ENCODE results near the gene ELOVL1.

Gene ELOVL1

DNA sequence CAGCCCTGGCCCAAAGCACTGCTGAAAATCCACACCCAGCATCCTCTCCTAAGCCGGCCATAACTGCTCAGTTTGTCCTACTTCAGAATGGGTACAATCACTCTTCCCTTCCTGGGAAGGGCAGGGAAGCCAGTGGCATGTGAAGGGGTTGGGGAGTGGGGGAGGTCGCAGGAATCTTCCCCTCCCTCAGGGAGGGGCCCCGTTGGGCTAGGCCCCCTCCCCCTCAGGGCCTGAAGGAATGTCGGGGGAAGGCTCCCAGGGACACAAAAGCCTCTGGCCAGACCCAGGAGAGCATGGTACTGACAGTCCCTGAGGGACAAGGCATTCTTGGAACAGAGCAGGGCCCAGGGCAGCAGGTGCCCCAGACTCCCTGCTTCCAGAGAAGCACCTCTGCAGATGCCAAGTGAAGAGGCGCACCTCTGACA, 1.2 kb downstream of the ELOVL1 start:
- H3K4me3 ChIP-seq (ENCODE audit: low read length in 2 of 2) = peak overlapping the region; percentile 78 to 83
- H3K27ac ChIP-seq (ENCODE audit: low read length) = peak overlapping the region; percentile 70
- H3K27me3 ChIP-seq (ENCODE audit: control insufficient read depth in 1 of 2, insufficient read depth in 2 of 2, low read length in 2 of 2) = no peaks in the 10 kb centered on the region
- peaks cover 23% of the 10 kb centered on the region for H3K4me1 ChIP-seq (ENCODE audit: control insufficient read depth, insufficient read depth, low read length)
- no peaks in the 10 kb centered on the region for H3K9me3 ChIP-seq (ENCODE audit: control insufficient read depth in 2 of 2, low read length in 2 of 2)
- H3K9ac ChIP-seq (ENCODE audit: low read length in 2 of 2) = peak overlapping the region; percentile 76 to 83
- peaks cover 23 to 30% of the 10 kb centered on the region in 2 donors for H3K36me3 ChIP-seq (ENCODE audit: control insufficient read depth in 2 of 2, insufficient read depth in 2 of 2, low read length in 2 of 2)

DNA sequence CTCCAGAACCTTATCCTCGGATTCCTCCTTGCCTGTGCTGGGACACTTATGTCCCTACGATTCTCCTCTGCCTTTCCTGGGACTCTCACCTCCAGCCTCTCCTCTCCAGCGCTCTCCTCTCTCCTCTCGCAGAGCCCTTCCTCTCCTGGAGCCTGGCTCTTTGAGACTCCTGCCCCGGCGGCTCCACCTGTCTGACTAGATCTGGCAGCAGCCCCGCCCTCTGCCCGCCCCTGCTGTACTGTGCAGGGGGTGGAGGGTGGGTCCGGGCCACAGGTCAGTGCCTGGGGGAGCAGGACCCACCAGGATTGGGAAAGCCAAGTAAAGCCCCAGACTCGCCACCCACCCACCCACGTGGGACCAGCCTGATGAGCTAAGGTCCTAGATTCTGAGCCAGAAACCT, 1.6 kb downstream of the ELOVL1 start:
- peak overlapping the region; percentile 70 for H3K27ac ChIP-seq (ENCODE audit: low read length)
- H3K4me1 ChIP-seq (ENCODE audit: control insufficient read depth, insufficient read depth, low read length) = peaks cover 23% of the 10 kb centered on the region
- H3K36me3 ChIP-seq (ENCODE audit: control insufficient read depth in 2 of 2, insufficient read depth in 2 of 2, low read length in 2 of 2) = peaks cover 21 to 33% of the 10 kb centered on the region in 2 donors
- H3K9ac ChIP-seq (ENCODE audit: low read length in 2 of 2) = peak overlapping the region in 1 of 2 donors; percentile 36
- H3K9me3 ChIP-seq (ENCODE audit: control insufficient read depth in 2 of 2, low read length in 2 of 2) = no peaks in the 10 kb centered on the region
- H3K4me3 ChIP-seq (ENCODE audit: low read length in 2 of 2) = peak overlapping the region in 1 of 2 donors; percentile 83
- no peaks in the 10 kb centered on the region for H3K27me3 ChIP-seq (ENCODE audit: control insufficient read depth in 1 of 2, insufficient read depth in 2 of 2, low read length in 2 of 2)

DNA sequence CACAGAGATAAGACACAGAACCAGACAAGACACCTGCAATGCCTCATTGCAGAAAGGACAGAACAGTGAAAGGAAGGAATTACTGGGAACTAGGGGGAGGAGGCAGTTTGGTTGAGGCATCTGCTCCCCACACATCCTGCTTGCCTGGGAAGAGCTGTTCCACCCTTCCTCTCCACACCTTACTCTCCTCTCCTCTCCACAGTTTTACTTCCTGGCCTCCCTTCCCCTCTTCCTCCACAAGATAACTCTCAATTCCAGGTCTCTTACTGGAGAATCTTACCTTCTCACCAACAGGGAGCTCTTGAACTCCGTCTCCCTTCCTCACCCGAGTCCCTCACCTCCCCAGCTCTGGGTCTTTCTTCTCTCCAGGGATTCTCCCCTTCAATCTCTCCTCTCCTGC, 2.1 kb downstream of the ELOVL1 start:
- H3K36me3 ChIP-seq (ENCODE audit: control insufficient read depth in 2 of 2, insufficient read depth in 2 of 2, low read length in 2 of 2) = peaks cover 22 to 36% of the 10 kb centered on the region in 2 donors

DNA sequence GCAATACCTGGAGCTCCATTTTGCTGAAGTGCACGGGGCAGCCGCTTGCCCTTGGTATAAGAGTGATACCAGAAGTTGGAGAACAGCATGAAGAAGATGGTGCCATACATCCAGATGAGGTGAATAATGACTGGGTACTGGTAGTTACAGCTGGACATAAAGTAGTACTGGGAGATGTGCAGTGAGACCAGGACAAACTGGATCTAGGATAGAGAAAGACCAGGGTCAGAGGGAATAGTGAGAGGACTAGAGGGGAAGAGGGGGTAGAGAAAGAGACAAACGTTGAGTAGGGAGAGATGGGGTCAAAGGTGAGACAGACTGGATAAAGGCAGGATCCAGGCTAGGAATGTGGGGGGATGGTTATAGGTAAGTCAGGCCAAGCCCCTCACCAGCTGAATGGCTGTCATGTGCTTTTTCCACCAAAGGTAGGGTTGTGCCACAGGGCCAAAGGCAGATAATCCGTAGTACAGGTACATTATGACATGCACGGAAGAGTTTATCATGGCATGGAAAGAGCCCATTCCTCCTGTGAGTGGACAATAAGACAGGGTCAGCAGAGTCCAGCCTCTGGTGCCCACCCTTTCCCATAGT, 3.8 kb downstream of the ELOVL1 start:
- peaks cover 22 to 36% of the 10 kb centered on the region in 2 donors for H3K36me3 ChIP-seq (ENCODE audit: control insufficient read depth in 2 of 2, insufficient read depth in 2 of 2, low read length in 2 of 2)
- H3K4me1 ChIP-seq (ENCODE audit: control insufficient read depth, insufficient read depth, low read length) = peaks cover 26% of the 10 kb centered on the region
- no peak overlapping the region for H3K27ac ChIP-seq (ENCODE audit: low read length)
- no peak overlapping the region for H3K9ac ChIP-seq (ENCODE audit: low read length in 2 of 2)
- H3K4me3 ChIP-seq (ENCODE audit: low read length in 2 of 2) = no peak overlapping the region
- no peaks in the 10 kb centered on the region for H3K27me3 ChIP-seq (ENCODE audit: control insufficient read depth in 1 of 2, insufficient read depth in 2 of 2, low read length in 2 of 2)
- no peaks in the 10 kb centered on the region for H3K9me3 ChIP-seq (ENCODE audit: control insufficient read depth in 2 of 2, low read length in 2 of 2)

More for the DNA sequence above, 2.1 kb downstream of the ELOVL1 start:
- peak overlapping the region; percentile 70 for H3K27ac ChIP-seq (ENCODE audit: low read length)
- H3K9ac ChIP-seq (ENCODE audit: low read length in 2 of 2) = peak overlapping the region in 1 of 2 donors; percentile 36
- H3K4me1 ChIP-seq (ENCODE audit: control insufficient read depth, insufficient read depth, low read length) = peaks cover 23% of the 10 kb centered on the region
- H3K4me3 ChIP-seq (ENCODE audit: low read length in 2 of 2) = no peak overlapping the region
- H3K27me3 ChIP-seq (ENCODE audit: control insufficient read depth in 1 of 2, insufficient read depth in 2 of 2, low read length in 2 of 2) = no peaks in the 10 kb centered on the region
- H3K9me3 ChIP-seq (ENCODE audit: control insufficient read depth in 2 of 2, low read length in 2 of 2) = no peaks in the 10 kb centered on the region

DNA sequence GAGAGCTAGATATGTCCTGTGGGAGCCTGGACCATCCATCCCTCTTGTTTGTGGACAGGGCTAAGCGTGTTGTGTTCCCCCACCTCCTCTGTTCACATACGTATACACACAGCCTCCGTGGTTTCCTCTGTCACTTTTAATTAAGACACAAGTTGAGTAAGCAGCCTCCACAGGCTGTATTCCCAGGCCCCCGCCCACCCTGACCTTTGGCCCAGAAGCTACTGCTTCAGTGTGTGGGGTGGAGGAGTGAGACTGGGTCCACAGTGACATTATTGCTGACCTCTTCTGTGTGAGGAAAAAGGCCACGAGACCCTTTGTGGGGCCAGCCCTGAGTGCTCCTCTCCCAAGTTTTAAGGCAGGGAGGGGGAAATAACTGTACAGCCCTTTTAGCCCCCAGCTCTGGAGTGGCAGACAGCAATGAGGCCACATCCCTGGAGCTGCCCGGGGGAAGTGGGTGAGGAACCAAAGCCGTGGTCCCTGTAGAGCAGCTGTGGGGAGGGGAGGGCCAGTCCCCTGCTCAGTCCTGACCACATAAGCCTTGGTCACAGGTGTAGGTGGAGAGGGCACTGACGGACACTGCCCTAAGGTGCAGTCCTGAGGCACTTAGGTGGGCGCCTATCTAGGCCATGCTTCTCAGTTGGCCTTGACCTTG, 4.4 kb downstream of the ELOVL1 start:
- Histone ChIP-seq H3K36me3 (ENCODE audit: control insufficient read depth in 2 of 2, insufficient read depth in 2 of 2, low read length in 2 of 2) (peaks cover 22 to 36% of the 10 kb centered on the region in 2 donors), H3K9me3 (ENCODE audit: control insufficient read depth in 2 of 2, low read length in 2 of 2) (no peaks in the 10 kb centered on the region), H3K4me3 (ENCODE audit: low read length in 2 of 2) (no peak overlapping the region), H3K9ac (ENCODE audit: low read length in 2 of 2) (no peak overlapping the region), H3K27ac (ENCODE audit: low read length) (no peak overlapping the region), H3K27me3 (ENCODE audit: control insufficient read depth in 1 of 2, insufficient read depth in 2 of 2, low read length in 2 of 2) (no peaks in the 10 kb centered on the region), H3K4me1 (ENCODE audit: control insufficient read depth, insufficient read depth, low read length) (peaks cover 22% of the 10 kb centered on the region)

DNA sequence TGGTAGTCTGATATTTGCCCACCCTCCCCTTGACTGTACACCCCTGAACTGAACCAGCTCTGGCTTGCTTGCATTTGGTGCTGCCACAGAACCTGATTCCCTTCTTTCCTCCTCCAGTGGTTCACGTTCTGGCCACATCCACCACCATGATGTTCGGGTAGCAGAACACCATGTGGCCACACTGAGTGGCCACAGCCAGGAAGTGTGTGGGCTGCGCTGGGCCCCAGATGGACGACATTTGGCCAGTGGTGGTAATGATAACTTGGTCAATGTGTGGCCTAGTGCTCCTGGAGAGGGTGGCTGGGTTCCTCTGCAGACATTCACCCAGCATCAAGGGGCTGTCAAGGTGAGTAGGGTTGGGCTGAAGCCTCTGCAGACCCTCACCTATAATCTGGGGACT, 7.2 kb downstream of the ELOVL1 start:
- Histone ChIP-seq H3K27me3 (ENCODE audit: control insufficient read depth in 1 of 2, insufficient read depth in 2 of 2, low read length in 2 of 2) (no peaks in the 10 kb centered on the region), H3K36me3 (ENCODE audit: control insufficient read depth in 2 of 2, insufficient read depth in 2 of 2, low read length in 2 of 2) (peaks cover 22 to 36% of the 10 kb centered on the region in 2 donors), H3K4me3 (ENCODE audit: low read length in 2 of 2) (no peak overlapping the region), H3K4me1 (ENCODE audit: control insufficient read depth, insufficient read depth, low read length) (peaks cover 13% of the 10 kb centered on the region), H3K9me3 (ENCODE audit: control insufficient read depth in 2 of 2, low read length in 2 of 2) (no peaks in the 10 kb centered on the region), H3K27ac (ENCODE audit: low read length) (no peak overlapping the region), H3K9ac (ENCODE audit: low read length in 2 of 2) (no peak overlapping the region)

DNA sequence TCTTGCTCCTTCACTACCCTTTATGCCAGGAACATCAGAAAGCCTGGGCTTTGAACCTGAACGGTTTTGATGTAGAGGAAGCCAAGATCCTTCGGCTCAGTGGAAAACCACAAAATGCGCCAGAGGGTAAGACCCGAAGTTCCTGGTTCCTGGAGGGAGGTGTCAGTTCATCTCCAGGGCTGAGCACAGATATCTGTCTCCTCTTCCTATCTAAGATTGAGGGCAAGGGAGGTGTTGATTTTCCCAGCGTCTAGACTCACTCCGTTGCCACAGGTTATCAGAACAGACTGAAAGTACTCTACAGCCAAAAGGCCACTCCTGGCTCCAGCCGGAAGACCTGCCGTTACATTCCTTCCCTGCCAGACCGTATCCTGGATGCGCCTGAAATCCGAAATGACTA, 8.1 kb downstream of the ELOVL1 start:
- H3K9ac ChIP-seq (ENCODE audit: low read length in 2 of 2) = no peak overlapping the region
- peaks cover 13% of the 10 kb centered on the region for H3K4me1 ChIP-seq (ENCODE audit: control insufficient read depth, insufficient read depth, low read length)
- H3K27ac ChIP-seq (ENCODE audit: low read length) = no peak overlapping the region
- no peaks in the 10 kb centered on the region for H3K9me3 ChIP-seq (ENCODE audit: control insufficient read depth in 2 of 2, low read length in 2 of 2)
- peaks cover 16 to 27% of the 10 kb centered on the region in 2 donors for H3K36me3 ChIP-seq (ENCODE audit: control insufficient read depth in 2 of 2, insufficient read depth in 2 of 2, low read length in 2 of 2)
- no peak overlapping the region for H3K4me3 ChIP-seq (ENCODE audit: low read length in 2 of 2)
- H3K27me3 ChIP-seq (ENCODE audit: control insufficient read depth in 1 of 2, insufficient read depth in 2 of 2, low read length in 2 of 2) = no peaks in the 10 kb centered on the region

DNA sequence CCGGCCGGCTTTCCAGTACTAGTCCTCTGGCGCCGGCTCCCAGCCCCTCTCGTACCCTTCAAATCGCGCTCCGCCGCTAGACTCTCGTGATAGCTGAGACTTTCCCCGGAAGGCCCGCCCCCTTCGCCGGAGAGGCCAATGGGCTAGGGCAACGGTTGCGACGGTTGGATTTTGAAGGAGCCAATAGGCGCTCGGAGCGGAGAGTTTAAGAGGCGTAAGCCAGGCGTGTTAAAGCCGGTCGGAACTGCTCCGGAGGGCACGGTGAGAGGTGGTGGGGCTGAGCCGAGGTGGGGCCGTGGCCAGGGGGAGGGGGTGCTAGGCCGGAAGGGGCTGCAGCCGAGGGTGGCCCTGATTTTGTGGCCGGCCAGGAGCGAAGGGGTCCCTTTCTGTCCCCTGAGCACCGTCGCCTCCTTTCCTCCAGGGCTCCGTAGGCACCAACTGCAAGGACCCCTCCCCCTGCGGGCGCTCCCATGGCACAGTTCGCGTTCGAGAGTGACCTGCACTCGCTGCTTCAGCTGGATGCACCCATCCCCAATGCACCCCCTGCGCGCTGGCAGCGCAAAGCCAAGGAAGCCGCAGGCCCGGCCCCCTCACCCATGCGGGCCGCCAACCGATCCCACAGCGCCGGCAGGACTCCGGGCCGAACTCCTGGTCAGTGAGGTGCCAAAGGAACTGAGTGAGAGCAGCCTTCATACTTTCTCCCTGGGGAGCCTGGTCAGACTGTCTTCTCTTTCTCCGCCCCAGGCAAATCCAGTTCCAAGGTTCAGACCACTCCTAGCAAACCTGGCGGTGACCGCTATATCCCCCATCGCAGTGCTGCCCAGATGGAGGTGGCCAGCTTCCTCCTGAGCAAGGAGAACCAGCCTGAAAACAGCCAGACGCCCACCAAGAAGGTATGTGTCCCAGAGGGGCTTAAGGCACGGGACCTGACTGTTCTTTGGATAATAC, 8.8 kb downstream of the ELOVL1 start, which contains the start of gene CDC20:
Gene CDC20, plus strand, starts transcription at position 236 of the 948 bp plus-strand sequence. Its CDS starts 235 bp downstream, at position 471.
- Histone ChIP-seq H3K9me3 (ENCODE audit: control insufficient read depth in 2 of 2, low read length in 2 of 2) (no peaks in the 10 kb centered on the region), H3K4me3 (ENCODE audit: low read length in 2 of 2) (peak within 1 kb of the TSS; percentile 88 to 90), H3K27me3 (ENCODE audit: control insufficient read depth in 1 of 2, insufficient read depth in 2 of 2, low read length in 2 of 2) (no peaks in the 10 kb centered on the region), H3K9ac (ENCODE audit: low read length in 2 of 2) (peak within 1 kb of the TSS; percentile 95 to 98), H3K27ac (ENCODE audit: low read length) (peak within 1 kb of the TSS; percentile 89), H3K36me3 (ENCODE audit: control insufficient read depth in 2 of 2, insufficient read depth in 2 of 2, low read length in 2 of 2) (peaks cover 9 to 20% of the 10 kb centered on the region in 2 donors), H3K4me1 (ENCODE audit: control insufficient read depth, insufficient read depth, low read length) (peaks cover 13% of the 10 kb centered on the region)

DNA sequence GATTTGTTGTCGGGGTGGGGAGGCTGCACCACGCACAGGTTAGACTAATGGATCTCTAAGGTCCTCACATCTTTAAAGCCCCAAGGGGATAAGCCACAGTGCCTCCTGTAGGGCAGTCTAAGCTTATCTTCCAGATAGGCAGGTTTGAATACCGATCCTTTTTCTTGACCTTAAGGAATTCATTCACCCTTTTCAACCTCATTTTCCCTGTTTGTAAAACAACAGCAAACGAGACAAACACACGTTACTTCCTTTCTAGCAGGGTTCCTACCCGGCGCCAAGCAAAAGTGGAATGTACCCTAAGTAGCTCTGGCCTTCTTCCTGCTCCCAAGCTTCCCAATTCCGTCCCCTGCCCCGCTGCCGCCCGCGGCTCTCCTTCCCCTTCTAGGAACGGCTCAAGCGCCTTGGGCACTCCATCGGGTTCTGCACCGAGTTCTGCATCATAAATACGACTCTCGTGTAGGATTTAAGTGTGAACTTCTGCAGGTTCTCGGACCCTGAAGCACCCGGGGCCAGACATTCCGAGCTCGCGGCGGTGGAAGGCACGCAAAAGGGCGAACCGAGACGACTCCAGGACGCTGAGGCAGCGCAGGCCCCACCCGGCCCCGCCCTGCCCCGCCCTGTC, 9.6 kb downstream of the ELOVL1 start:
- Histone ChIP-seq H3K4me1 (ENCODE audit: control insufficient read depth, insufficient read depth, low read length) (peaks cover 13% of the 10 kb centered on the region), H3K9me3 (ENCODE audit: control insufficient read depth in 2 of 2, low read length in 2 of 2) (no peaks in the 10 kb centered on the region), H3K4me3 (ENCODE audit: low read length in 2 of 2) (peak overlapping the region; percentile 88 to 90), H3K27me3 (ENCODE audit: control insufficient read depth in 1 of 2, insufficient read depth in 2 of 2, low read length in 2 of 2) (no peaks in the 10 kb centered on the region), H3K27ac (ENCODE audit: low read length) (peak overlapping the region; percentile 89), H3K9ac (ENCODE audit: low read length in 2 of 2) (peak overlapping the region; percentile 95 to 98), H3K36me3 (ENCODE audit: control insufficient read depth in 2 of 2, insufficient read depth in 2 of 2, low read length in 2 of 2) (peaks cover 4 to 13% of the 10 kb centered on the region in 2 donors)

DNA sequence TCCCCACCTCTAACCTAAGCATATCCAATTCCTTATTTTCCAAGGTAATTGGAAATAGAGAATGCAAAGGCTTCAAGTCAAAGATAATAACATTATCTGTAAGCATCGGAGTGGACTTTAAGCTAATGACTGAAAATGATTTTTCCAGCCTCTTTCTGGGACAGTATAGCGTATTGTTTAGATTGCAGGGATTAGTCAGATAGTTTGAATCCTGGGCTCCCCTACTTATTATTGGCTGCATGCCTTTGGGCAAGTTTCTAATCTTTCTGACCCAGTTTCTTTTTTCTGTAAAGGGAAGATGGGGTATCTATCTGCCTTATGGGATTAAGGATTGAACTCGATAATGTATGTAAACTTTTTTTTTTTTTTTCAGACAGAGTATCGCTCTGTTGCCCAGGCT, 10.6 kb downstream of the ELOVL1 start:
- peaks cover 13% of the 10 kb centered on the region for H3K4me1 ChIP-seq (ENCODE audit: control insufficient read depth, insufficient read depth, low read length)
- no peaks in the 10 kb centered on the region for H3K27me3 ChIP-seq (ENCODE audit: control insufficient read depth in 1 of 2, insufficient read depth in 2 of 2, low read length in 2 of 2)
- no peak overlapping the region for H3K27ac ChIP-seq (ENCODE audit: low read length)
- H3K4me3 ChIP-seq (ENCODE audit: low read length in 2 of 2) = no peak overlapping the region
- H3K36me3 ChIP-seq (ENCODE audit: control insufficient read depth in 2 of 2, insufficient read depth in 2 of 2, low read length in 2 of 2) = peaks cover 4 to 8% of the 10 kb centered on the region in 2 donors
- no peak overlapping the region for H3K9ac ChIP-seq (ENCODE audit: low read length in 2 of 2)
- no peaks in the 10 kb centered on the region for H3K9me3 ChIP-seq (ENCODE audit: control insufficient read depth in 2 of 2, low read length in 2 of 2)
